GM18508 (cell line): ENCODE data around the gene CYP2A6.

ENCODE experiments used
- ATAC-seq: cut with Tn5 transposase; IDR thresholded peaks from one replicate; pipeline ENCODE4 v1.9.1; 2021; ENCODE audit warnings: moderate number of reproducible peaks; ENCODE audit not compliant: insufficient read depth, unreplicated experiment

The CYP2A6 gene

DNA sequence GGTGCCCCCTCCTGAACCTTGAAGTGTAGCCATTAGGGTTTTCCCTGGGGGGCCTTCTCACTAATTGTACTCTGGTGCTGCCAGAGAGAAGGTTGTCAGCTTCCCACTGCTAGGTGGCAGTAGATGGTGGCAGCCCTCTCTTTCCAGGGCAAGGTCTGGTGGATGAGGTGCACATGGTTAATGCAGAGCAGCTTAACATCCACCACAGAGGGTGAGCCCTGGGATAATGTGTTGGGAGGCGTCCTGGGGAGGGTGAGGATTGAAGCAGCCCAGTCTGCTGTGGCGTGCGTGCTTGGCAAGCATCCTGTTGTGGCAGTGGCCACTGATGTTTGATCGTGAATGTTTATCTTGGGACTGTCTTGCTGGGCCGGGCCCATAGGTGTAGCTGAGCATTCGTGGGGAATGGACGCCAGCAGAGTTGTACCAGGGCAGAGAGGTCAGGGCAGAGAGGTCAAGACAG is 45.4 kb downstream of the CYP2A6 start:
- no peak for ATAC-seq

DNA sequence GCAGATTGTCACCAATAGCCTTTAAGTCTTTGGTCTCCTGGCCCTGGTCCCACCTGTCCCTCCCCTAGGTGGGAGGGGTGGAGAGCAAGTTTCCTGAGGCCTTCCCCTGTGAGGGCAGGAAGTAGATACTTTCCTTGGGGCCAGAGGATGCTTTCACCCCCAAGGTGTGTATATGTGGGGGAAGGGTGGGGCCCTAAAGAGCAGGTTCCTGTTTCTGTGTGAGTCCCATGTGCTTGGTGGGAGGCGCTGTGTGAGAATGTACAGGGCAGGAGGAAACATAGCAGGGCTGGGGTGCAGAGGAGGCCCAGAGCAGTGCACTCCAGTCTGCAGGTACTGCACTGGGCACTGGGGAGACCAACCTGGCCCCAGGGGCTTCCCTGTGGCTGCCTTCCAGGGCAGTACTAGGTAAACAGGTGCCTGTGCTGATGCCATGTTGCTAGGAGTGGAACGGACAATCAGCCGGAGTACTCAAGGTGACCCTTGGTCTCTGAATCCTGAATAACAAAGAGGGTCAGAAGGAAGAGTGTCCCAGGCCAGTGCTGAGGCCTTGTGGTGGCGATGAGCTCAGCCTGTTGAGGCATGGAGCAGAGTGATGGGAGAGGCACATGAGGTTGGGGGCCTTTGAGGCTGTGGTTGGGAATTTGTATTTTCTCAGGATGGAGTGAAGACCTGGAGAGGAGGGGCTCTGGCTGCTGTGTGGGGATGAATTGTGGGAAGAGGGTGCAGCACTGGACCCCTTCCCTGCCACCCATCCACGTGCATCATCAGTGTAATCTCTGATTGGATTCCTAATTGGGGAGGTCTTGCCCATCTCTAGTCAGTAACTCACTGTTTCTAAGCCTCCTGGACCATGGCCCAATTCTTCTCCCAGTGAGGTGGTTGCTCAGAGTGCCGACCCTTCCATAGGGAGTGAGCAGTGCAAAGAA is 46.1 kb downstream of the CYP2A6 start:
- ATAC-seq: no peak

DNA sequence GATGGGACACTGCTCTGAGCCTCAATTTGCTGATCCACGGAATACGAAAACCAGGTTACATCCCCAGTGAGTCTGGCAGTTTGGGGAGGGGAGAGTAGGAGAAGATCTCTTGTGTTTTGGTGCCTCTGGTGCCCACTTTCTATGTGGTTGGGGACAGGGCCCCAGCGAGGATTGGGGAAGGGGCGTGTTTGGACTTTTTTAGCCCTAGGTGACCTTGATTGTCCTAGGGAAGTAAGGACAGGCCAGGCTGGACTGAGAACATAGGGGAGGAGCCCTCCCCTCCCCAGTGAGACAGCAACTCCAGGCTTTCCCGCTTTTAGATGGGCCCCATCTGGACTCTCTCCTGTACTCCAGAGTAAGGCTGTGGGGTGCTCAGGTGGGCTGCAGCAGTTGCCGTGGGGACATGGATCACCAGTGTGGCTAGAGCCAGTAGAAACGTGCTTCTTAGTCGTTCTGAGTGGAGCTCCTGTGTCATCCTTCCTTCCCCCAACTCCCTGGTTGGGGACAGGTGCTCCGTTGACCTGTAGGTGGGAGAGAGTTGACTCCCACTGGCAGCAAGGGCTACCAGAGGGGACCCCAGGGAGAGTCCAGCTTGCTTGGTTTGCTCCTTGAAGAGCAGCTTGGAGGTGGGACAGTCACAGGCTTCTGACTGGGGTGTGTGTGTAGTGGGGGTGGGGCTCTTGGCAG is 46.9 kb downstream of the CYP2A6 start:
- no peak for ATAC-seq

DNA sequence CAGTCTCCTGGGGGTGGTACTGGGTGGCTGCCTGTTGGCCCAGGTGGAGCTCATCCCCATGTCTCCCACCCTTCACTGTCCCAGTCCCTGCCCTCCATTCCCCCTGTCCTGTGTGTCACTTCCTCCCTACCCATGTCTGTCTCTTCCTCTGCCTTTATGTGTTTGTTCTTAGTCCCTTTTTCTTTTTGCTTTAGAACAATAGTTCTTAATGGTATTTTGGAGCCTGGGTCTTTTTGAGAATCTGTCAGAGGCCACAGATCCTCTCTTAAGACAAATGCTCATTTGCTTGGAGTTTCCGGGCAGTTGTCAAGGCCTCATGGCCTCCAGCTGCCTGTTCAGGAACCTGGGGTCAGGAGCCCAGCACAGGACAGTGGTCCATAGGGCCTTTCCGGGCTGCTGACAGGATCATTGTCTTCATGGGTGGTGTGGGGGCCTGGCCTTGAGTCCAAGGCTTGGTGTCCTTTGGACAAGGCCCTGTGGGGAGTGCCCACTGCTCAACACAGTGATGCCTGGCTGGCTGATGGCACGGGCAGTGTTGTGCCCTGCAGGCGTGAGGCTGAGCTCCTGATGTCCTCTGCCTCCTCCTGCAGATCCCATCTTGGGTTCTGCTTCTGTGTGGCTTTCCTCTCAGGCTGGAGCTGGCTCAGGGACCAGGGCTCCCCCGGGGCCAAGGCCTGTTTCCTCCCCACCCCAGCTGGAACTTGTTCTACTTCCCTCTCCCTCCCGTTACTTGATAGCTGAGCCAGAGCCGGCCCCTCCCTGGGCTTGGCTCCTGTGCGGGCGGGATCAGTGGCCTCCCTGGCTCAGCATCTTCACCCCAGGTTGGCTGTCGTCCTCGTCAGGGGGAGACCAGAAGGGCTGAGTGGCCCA is 47.7 kb downstream of the CYP2A6 start:
- no peak for ATAC-seq

DNA sequence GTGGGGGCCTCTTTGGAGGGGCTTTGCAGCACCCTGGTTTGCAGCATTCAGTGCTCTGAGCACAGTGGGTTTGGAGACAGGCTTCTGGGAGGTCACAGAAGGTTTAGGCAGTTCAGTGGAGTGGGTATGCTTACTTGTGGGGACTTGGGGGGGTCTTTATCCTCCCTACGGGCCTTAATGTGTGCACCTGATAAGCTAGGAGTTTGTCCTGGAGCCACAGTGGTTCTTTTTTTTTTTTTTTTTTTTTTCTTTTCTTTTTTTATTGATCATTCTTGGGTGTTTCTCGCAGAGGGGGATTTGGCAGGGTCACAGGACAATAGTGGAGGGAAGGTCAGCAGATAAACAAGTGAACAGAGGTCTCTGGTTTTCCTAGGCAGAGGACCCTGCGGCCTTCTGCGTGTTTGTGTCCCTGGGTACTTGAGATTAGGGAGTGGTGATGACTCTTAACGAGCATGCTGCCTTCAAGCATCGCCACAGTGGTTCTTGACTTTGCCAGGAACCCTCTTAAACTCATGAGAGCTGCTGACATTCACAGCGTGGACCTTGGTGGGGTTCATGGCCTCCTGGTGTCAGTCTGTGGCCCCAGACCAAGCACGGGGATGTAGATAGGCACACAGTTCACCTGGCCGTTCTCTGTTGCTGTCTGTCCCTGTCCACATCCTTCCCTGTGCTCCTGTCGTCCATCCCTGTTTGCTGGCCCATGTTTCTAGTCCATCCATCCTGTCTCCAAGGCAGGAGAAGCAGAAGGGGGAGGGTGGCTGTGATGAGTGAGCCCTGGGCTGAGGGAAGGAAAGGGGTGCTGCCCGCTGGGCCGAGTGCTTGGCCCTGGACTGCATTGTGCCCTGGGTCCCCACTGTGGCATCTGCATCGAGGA is 48.6 kb downstream of the CYP2A6 start:
- ATAC-seq: no peak

DNA sequence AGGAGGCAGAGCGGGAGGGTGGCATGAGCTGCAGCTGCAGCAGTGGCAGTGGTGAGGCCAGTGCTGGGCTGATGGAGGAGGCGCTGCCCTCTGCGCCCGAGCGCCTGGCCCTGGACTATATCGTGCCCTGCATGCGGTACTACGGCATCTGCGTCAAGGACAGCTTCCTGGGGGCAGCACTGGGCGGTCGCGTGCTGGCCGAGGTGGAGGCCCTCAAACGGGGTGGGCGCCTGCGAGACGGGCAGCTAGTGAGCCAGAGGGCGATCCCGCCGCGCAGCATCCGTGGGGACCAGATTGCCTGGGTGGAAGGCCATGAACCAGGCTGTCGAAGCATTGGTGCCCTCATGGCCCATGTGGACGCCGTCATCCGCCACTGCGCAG is 49.3 kb downstream of the CYP2A6 start:
- no peak for ATAC-seq

DNA sequence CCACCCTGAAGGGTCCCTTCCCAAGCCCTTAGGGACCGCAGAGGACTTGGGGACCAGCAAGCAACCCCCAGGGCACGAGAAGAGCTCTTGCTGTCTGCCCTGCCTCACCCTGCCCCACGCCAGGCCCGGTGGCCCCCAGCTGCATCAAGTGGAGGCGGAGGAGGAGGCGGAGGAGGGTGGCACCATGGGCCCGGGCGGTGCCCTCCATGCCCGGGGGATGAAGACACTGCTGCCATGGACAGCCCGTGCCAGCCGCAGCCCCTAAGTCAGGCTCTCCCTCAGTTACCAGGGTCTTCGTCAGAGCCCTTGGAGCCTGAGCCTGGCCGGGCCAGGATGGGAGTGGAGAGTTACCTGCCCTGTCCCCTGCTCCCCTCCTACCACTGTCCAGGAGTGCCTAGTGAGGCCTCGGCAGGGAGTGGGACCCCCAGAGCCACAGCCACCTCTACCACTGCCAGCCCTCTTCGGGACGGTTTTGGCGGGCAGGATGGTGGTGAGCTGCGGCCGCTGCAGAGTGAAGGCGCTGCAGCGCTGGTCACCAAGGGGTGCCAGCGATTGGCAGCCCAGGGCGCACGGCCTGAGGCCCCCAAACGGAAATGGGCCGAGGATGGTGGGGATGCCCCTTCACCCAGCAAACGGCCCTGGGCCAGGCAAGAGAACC is 49.8 kb downstream of the CYP2A6 start:
- no peak for ATAC-seq

DNA sequence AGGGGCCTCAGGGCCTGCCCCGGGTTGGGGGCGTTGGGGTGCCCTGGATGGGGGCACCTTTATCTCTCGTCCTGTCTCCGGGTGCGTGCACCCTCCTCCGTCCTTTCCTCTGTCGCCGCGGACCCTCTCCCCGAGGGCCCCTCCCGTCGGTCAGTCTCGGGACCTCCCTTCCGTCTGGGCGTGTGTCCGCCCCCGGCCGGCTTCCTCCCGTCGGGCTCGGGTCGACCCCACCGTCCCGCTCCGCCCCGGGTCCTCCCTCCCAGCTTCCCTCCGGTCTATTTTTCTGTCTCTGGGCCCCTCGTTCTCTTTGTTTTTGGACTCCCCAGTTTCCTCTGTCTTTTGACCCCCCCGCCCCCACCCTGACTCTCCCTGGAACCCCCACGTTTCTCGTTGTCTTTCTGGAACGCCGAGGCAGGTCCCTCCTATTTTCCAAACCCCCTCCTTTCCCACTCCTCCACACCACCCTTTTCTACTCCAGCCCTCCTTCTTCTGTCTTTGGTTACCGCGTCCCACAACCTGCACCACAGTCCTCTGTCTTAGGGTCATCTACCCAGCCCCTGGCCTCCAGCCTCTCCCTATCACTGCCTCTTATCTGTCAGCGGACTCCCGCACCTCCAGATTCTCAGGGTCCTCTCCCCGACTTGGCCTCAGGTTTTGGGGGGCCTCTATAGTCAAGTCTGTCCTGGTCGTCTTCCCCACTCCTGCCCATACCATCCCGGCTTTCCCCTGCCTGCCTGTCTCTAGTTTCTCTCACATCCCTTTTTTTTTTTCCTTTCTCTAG is 50.5 kb downstream of the CYP2A6 start:
- no peak for ATAC-seq

DNA sequence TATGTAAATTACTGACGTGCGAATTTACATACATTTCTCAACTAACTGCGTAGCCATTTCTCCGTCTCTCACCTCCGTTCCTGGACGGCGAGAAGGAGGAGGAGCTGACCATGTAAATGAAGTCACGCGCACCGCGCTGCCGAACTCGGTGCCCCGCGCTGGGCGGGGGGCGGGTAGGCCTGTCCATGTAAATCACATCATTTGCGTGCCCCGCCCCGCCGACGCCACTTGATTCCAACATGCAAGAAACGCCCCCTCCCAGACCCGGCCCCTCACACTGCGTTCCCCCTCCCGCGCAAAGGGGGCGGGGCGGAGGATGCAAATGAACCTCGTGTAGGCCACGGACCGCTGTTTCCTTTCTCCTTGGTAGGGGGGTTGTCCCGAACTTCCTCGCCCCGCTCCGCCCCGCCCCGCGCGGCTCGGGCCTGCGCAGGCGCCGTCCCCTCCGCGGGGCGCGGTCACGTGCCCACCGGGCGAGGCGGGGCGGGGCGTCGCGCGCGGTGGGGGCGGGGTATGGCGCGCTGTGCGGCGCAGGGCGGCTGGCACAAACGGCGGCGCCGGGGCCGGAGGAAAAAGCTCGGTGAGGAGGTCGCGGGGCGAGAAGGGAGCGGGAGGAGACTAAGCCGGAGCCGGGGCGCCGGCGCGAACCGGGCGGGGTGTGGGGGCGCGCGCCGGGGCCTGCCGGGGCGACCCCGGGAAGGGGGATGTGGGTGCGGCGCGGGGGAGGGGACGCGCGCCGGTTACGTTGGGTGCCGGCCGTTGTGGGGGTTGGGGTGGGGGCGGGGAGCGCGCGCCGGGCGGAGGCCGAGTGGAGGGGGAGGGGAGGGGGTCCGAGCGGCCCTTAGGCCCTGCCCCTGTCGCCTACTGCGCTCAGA is 51.3 kb downstream of the CYP2A6 start, which contains the start of gene EGLN2:
TSS of gene EGLN2 (plus strand) at position 509 of the 875 bp plus-strand sequence. CDS start 1,382 bp downstream, outside the sequence.
- peak; percentile 46 for ATAC-seq

DNA sequence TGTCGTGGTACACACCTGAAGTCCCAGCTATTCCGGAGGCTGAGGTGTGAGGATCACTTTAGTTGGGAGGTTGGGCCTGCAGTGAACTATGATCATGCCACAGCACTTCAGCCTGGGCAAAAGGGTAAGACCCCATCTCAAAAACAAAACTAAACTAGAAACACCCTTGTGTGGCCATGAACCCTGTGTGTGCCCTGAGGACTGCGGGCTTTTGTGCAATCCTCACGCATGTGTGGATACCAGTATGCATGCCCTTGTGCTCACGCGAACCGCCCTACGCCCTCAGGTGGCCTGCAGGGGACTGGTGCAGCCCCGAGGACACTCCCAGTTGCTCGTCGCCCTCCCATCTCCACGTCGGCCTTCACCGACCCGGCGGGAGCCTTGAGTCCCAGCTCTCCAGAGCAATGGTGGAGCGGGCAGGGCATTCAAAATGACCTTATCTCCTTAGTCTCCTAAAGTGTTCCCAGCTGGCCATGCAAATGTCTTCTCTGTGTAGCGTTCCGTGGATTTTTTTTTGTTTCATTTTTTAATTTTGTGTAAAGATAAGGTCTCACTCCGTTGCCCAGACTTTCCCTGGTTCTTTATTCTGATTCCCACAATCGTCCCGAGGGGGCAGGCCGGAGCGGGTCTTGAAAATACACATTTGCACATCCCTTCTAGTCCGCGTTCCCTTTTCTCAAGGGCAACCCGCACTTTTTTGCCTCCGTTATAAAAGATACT is 52.1 kb downstream of the CYP2A6 start:
- peak; percentile 25 for ATAC-seq

DNA sequence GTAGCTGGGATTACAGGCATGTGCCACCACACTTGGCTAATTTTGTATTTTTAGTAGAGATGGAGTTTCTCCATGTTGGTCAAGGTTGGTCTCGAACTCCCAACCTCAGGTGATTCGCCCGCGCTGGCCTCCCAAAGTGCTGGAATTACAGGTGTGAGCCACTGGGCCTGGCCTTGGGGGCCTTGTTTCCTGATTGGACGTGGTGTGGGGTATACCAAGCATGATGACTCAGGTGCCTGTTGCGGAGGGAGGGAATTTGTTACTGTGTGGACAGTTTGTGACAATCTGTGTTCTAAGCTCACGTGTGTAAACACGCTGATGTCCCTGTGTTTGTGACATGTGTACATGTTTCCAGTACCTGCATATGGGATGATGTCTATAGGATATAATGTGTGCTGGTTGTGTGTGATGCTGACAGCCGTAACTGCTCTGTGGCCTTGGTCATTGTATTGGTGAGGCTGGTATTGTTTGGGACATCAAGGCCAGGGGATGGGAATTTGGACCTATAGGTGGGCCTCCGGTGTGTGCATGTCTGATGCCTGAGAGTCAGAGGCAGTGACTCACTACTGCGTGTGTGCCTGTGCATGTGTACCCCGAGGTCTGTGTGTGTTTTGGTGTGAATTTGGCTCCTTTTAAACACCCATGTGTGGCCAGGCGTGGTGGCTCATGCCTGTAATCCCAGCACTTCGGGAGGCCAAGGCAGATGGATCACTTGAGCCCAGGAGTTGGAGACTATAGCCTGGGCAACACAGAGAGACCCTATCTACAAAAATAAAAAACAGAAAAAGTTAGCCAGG is 52.9 kb downstream of the CYP2A6 start:
- no peak for ATAC-seq
